Prostate gland (tissue), 2 donors: ENCODE measurements around the gene HDAC1.

Source experiments
- CTCF ChIP-seq, 4 experiments: fragments of 200-600 bp in 2 of 4; fragments of 450-650 bp in 2 of 4; sonication (generic) in 2 of 4; IDR thresholded peaks; 1 replicate in 3 of 4; 2 replicates in 1 of 4; pipeline ENCODE4 v1.5.1; 2016 to 2019; ENCODE audit warnings: antibody characterized with exemption in 4 of 4, mild to moderate bottlenecking in 2 of 4, moderate library complexity in 2 of 4
- POLR2A ChIP-seq: fragments of 450-650 bp; IDR thresholded peaks from one replicate; pipeline ENCODE4 v1.6.1; 2016; ENCODE audit warnings: antibody characterized with exemption, mild to moderate bottlenecking

- TF ChIP-seq POLR2A, result no peak
- no peak for TF ChIP-seq CTCF (IDR thresholded peaks at IDR 0.05)
Measured at GRCh38 chr1:32256473-32257226, 35.2 kb upstream of the HDAC1 start.
